Activated CD4-positive, alpha-beta T cell treated with anti-CD3 and anti-CD28 coated beads, Interleukin-2, amount 50 U/mL, for 48 hours (primary cell): ENCODE measurements around the gene TMEM187.

Experiments used
- DNase-seq, 2 experiments: peaks; one replicate each; pipeline ENCODE4 v3.0.0-alpha.2; 2020

Gene TMEM187

DNA sequence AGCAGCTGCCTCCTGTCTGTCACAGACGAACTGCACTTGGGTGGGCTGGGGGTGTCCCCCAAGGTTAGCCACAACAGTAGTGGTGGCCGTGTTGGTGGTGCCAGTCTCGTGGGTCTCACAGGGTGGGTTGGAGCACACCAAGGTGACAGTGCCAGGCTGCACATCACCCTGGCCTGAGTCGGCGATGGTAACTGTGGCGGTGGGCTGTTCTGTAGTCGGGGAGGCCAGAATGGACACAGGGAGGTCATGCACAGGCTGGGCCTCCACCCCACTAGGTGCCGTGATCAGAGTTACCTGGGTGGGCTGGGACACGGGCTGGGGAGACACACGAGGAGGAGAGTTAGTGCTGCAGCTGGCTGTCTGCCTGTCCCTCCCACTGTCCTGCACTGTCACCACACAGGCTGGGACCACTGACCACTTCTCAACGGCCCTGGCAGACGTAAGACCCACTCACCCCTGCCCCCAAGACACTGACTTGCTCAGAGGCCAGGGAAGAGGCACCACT, 17.3 kb upstream of the TMEM187 start:
- no peak for DNase-seq

DNA sequence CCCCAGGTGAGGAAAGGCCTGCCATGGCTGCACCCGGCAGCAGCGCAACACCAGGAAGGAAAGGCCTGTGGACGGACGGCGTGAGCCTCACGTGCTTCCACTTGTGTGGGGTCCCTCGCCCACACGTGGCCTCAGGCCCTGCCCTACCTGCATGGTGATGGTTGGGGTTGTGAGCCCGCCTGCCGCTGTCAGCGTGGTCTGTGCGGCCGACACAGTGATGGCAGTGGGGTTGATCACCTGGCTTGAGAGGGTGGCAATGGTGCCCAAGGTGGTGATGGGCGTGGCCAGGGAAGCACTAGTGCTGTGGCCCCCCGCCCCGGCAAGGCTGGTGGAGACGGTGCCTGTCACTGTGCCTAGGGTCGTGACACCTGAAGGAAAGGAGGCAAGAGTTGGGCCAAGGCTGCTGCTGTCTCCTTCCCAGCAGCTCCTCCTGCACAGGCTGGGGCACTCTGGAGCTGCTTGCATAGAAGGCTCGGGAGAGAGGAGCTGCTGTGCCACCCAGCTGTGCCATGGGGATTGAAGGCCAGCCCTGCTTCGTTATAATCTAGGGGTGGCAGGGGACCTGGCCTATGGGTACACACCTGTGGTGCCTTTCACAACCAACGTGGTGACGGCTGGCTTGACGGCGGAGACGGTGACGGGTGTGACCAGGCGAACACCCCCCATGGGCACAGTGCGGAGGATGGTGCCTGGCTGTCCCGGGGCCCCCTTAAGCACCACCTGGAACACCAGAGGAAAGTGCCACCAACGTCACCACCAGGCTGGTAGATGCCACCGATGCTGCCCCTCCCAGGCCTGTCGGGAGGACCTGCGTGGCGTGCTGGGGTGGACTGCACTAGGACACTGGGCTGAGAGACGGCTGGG, 16.3 kb upstream of the TMEM187 start:
- no peak for DNase-seq

DNA sequence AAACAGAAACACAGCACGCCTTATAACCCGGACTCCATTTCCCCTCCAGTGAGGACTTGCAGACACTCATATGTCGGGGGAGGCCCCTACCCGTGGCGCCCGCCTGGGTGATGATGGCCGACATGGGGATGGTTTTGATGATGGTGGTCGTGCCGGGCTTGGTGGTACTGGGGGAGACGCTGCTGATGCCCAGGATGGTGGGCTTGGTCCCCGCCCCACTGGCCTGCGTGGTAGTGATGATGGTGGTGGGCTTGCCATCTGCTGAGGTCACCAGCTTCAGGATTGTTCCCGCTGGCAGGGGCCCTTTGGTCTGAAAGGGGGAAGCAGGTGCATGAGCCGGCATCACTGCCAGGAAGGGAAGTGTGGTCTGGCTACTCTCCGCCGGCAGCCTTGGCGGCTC, 15.3 kb upstream of the TMEM187 start:
- no peak for DNase-seq

DNA sequence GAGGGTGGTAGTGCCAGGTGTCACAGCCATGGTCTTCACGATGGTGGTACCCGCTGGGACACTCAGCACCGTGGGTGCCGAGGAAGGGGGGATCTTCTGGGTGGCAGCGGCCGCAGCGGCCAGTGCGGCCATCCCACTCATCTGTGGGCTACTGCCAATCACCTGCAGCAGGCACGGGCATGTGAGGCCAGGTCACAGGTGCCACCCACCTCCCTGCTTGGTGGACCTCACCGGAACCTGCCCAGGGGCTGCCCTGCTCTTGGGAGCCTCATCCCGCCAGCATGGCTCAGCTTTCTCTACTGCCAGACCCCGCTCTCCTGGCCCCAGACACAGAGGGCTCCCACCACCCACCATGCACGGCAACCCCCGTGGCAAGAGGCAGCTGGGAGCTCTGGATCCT, 13.9 kb upstream of the TMEM187 start:
- no peak for DNase-seq

DNA sequence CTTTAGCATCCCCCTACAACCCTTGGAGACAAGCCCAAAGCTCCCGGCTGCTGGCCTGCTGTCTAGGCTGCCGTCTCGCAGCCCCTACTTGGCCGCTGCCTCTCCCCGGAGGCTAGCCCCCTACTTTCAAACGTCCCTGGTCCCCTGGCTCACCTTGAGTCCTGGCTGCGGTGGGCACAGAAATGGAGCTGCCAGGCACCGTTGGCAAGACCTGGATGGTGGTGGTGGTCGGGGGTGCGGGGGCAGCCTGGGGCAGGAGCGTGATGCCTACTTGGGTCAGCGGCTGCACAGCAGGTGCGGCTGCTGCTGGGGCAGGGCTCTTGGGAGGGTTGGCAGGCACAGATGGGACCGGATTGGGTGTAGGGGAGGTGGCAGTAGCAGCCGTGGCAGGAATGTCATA, 12.9 kb upstream of the TMEM187 start:
- DNase-seq = no peak

DNA sequence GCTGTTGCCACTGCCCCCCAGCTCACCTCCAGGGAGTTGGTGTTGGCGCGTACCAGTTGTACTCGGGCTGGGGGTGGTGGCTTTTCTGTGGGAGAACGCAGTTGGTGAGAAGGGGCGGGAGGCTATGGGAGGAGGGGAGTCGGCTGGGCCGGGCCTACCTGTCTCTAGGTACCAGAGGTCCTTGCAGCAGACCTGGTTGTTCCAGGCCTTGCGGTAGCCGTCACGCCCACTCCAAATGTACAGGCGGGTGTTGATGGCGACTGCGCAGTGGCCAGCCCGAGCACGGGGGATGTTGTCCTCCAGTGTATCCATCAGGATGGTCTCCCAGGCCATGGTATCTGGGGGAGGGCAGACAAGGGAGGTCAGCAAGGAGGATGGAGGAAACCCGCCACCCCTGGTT, 12.5 kb upstream of the TMEM187 start:
- DNase-seq = no peak

DNA sequence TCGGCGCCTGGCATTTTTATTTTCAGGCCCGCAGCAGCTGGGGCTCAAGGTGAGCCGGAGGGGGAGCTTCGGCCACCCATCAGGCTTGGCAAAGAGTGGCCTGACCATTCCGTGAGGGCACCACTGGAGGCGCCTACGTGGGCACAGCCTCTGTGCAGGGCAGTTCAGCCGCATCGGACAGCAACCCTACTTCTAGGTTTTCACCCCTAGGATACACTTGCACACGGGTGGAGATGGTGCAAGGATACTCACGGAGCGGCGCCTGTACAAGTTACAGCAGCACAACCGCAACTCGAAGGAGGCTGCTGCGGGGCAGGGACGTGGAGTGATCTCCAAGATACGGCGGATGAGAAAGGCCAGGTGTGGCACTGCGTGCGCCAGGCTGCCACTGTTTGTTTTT, 11.8 kb upstream of the TMEM187 start:
- DNase-seq = no peak

DNA sequence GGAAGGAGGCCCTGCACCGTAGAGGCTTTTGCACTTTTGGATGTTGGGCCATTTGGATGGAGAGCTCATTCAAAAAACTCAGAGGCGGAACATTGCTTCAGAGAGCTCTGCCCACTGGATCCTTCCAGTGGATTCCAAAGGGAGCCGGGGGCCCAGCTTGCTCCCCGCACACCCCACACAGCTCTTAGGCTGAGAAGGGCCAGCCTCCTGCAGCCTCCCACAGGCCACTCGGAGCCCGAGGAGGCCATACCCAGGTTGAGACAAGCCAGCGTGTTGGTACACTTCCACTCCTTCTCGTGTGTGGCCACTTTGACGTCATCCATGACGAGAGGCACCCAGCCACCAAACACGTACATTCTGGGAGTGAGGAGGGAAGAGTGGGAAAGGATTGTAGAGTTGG, 11.3 kb upstream of the TMEM187 start:
- no peak for DNase-seq

DNA sequence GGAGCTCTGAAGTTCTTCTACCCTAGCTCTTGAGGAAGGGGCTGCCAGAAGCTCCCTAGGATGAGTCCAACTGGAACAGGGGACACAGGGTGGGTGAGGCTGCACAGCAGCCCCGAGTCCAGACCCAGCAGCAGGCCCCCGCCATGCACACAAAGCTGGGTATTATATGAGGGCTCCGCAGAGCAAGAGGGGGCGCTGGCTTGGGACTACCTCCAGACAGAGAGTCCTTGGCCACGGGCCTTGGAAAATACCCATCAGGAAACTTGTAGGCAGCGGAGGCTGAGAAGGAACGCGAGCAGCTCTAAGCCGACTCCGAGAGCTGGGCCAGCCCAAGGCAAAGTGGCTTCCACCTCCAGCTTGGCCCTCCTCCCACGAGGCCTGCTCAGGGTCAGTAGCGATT, 9.0 kb upstream of the TMEM187 start:
- no peak for DNase-seq

DNA sequence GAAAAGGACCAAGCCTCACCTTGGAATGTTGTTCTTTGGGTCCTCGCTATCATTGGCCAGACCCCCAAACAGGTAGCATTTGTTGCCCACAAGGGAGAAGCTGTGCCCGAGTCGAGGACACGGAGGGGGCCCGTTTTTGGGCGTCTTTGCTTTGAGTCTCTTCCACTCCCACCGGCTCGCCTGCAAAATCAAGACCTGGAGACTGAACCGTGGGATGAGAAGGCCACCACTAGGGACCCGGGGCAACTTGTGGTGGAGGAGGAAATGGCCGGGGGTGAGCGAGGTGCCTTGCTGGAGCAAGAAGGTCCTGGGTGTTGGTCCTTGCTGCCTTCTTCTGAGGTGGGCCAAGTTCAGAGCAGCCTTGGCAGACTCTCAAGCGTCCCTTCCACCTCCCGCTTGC, 8.4 kb upstream of the TMEM187 start:
- no peak for DNase-seq

DNA sequence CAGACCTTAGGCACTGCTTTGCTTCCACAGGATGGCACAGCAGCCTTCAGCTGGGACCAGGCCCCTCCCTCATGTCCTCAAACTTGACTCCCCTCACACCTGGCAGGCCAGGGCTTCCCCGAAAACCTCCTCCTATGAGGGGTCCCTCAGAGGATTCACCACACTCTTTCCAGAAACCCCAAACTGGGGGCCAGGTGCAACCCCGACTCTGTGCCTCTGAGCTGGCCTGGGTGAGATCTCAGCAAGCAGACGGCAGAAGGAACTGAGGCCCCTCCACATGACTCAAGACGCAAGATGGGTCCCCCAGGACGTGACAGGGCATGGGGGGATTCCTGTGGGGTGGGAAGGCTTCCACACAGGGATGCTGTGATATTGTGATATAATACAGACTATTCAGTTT, 7.1 kb upstream of the TMEM187 start:
- DNase-seq = no peak

DNA sequence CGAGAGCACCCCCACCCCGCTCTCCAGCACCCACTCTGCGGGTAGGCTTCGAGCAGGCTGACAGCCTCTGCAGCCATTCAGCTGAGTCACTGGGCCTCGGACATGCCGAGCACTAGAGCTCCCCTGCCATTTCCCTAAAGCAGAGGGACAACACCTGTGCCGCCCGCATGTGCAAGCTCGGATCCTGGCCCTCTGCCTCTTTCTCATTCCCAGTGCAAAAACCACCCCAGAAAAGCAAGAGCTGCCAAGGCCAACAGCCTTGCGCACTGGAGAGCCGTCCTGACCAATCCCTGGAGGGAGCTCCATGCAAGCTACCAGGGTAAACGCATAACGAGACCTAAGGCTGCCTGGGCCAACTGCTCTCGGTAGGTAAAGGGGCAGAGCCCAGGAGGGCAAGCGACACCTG, 6.3 kb upstream of the TMEM187 start:
- no peak for DNase-seq

DNA sequence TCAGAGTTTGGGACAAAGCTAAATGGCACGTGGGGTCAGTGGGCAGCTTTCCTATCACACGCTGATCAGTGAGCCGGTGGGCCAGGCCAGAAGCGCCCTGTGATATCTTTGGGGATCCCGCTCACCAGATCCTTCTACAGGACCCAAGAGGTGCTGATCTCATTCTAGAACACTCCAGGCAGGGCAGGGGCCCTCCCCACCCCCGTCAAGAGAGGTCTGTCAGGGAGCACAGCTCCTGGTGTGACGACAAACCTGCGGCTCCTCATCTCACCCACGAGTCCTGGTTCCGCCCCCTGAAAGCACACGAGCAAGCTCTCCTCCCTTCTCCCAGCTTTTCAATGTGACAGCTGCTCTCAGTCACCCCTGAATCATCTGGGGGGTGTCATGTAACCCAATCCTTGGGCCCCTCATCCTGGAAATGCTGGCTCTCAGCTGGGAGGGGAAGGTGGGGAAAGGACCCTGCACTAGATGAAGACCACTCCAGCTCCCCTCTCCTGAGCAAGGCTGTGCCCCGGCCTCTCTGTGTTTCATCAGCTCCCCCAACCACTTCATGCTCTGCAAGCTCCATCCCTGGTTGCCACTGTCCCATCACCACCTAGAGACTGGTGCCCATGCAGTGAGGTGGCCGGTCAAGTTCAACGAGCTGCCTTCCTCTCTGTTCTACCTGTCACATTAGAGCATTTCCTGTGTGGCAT, 5.6 kb upstream of the TMEM187 start:
- peak; percentile 61 to 71 for DNase-seq

DNA sequence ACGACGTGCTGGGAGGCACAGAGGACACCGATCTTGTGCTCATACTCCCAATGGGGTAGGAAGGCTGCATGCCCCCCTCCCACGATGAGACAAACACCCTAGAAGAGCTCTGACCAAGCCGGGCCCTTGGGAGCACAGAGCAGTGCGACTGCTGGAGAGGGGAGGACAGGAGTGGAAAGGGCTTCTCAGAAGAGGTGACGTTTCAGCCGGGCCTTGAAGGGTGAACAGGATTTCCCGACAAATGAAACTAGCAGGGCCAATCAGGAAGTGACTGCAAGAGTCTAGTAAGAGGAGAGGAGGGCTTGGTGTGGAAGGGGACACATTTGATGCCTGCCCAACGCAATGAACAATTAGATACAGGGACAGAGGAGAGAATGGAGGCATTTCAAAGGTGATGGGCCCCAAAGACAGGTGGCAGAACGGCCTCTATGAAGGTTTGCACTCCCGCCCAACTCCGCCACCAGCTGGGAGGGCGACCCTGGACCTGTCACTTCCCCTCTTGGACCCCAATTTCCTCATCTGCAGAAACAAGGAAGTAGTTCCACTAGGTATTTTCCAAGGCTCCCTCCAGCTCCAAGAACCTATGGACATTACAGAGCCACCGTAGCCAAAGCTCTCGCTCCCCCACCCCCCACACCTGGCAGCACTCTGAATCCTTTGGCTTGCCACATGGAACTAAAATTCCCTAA, 4.9 kb upstream of the TMEM187 start:
- peak in 1 of 2 experiments; percentile 48 for DNase-seq

DNA sequence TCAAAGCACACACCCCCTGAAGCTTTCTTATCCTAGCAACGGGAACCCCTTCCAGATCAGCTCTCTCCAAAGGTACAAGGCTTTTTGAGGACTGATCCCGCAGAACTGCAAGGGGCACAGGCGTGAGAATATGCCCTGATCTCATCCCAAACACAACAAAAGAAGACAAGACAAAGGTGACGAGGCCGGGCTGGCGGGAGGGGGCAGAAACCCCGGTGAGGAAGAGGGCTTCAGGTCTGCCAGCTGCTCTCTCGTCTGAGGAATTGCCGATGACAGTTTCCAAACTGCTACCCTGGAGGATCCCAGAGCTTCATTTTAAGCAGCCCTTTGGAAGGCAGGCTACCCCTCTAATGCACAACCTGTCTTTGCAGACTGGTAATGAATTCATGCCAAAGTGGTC, 4.3 kb upstream of the TMEM187 start:
- DNase-seq = no peak

DNA sequence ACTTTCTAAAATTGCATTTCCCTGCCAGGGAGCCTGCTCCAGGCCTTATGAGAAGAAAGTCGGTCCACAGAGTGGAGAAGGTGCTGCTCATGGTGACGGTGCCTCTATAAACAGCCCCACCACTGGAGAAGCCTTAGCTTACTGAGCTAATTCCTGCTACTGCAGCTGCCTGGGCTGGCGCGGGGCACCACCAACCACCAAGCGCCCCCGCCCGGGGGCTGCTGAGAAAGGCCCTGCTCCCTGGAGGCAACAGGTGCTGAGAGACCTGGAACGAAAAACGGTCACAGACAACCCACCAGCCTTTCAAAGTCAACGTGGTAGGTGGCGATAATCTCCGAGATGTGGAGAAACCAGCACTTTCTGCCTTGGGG, 3.8 kb upstream of the TMEM187 start:
- peak in 1 of 2 experiments; percentile 47 for DNase-seq

DNA sequence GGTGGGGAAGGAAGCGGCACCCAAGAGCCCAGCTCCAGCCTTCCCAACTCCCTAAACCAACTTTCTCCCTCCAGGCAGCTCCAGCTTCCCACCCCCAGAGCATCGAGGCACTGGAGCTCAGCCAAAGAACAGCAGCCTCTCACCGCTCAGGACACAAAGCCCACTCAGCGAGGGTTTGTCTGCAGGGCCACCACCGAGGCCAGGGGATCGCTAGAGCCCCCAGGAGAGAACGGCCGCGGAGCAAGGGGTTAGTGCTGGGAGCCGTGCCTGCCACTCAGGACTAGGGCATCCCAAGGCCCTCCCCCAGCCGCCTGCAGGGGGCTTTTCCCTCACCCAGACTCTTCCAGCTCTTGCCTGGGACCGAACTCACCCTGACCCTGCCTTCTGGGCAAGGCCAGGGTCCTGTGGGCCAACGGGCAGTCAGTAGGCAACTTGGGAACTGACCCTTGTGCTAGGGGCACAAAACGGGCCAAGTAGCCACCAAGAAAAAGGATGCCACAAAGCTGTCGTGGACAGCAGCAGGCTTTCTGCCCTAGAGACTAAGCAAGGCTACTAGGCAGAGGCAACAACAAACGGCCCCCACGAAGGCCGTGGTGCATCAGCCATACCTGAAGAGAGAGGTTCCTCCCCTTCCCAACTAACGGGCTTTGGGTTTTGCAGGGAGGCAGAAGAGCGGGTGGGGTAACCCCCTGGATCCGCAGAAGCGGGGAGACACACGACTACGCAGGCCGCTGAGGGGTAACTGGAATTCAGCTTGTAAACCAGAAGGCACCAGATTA, 3.2 kb upstream of the TMEM187 start:
- DNase-seq = no peak

DNA sequence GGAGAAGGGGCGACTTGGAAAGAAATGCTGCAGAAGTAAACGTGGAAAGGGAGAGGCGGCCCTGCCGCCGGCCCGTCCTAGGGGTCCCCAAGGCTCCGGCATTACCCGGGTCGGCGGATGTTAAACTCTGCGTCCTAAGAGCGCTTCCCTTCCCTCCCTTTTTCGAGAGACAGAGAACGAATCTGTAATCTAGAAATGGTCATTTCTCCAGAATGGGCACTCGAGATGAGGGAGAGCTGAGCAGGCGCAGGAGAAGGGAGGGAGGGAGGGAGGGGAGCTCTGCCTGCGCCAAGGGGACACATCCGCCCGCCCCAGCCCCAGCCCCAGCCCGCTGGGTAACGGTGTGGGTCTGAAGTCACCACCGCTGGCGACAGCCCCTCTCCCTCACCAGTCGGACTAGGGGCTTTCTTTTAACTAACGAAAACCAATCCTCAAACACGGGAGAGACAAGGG, 2.6 kb upstream of the TMEM187 start:
- DNase-seq = no peak

DNA sequence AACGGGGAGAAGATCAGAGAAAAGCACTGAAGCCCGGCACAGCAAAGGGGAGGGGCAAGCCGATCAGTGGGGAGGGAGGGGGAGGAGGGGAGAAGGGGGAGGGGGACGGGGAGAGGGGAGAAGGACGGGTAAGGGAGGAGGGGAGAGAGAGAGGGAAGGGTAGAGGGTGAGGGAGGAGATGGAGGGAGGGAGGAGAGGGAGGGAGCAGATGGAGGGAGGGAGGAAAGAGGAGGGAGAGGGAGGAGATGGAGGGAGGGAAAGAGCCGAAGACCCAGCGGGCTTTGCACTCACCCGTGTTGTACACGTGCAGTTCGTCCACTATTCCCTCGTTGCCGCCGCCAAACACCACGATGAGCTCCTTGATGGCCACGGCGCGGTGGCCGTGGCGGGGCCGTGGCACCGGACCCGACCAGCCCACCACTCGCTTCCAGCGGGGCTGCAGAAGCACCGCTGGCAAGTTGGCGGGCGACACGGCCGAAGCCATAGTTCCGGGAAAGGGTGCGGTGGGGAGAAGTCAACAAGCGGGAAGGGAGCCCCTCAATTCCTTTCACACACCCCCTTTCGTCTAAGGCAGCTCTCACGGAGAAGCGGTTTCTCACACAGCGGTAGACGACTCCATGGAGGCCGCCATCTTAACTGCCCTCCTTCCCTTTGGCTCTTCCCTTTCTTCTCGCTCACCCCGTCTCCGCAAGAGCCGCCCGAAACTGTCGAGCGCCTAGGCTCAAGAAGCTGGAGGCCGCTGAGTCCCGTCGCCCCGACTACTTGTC, 2.0 kb upstream of the TMEM187 start:
- peak in 1 of 2 experiments; percentile 44 for DNase-seq

DNA sequence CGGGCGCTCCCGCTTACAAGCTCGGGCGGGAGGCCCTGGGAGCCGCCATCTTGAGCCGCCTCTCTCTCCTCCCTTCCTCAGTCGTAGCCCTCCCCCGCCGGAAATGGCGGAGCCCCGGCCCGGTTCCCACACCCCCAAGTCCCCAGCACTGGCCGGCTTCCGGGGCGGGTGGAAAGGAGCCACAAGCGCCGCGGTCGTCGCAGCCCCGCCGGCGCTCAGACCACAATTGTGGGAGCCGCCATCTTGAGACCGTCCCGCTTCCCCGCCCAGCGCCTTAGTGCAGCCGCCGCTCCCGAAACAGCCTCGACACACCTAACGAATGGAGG, 1.5 kb upstream of the TMEM187 start:
- peak; percentile 83 to 87 for DNase-seq

DNA sequence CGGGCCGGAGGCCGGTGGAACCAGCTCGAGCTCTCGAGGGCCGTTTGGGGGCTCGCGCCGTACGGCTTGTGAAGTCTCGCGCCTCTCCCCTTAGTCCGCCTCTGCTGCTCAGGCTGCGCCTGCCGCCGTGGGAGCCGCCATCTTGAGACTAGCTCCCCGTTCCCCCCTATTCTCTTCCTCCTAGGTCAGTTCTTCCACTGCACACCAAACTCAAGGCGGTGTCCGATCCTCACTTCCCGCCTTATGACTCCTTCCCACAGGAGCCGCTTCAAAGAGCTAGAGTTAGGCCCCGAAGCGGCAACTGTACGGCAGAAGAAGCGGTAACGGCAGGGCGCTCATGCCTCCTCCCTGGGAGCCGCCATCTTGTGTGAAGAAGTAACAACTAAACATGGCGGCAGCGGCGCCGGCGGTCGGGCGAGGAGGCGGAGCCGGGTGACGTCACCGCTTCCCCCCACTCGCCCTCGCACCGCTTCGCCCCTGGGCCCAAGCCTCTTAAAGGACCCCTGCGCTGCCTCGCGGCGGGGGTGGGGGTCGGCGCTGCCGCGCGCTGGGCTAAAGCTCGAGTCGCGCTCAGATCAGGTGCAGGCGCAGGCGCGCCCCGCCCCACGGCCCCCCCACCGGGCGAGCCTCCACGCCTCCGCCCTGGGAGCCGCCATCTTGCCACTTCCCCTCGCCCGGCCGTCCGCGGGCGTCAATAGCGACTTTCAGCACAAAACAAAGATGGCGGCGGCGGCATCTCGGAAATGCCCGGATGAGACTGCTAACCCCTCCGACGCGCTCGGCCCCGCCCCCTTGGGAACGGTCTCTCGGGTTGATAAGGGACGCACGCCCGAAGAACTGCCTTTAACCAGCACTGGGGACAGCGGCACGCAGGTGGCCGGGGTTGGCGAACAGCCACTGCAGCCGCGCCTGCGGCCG, 845 bp upstream of the TMEM187 start, which contains the start of gene HCFC1:
TSS of gene HCFC1 (minus strand) at position 369 of the 918 bp plus-strand sequence. CDS start 978 bp downstream, outside the sequence.
- DNase-seq = peak; percentile 87 to 89
